ENCODE results near the gene AFMID. TPM values are rescaled to one million over a fixed set of nuclear protein-coding genes. Genes with fewer than 3 reads are reported as not detected.

AFMID gene
- polyA plus RNA-seq, 6 donors from 2014 or later, result 0.53 to 4.6 (median 2.1) TPM; not detected in 1

GRCh38 chr17:78225088-78225865 lies 38.1 kb downstream of the AFMID start:
- H3K27ac Mint-ChIP-seq, result no peak overlapping the region
- H3K4me3 Mint-ChIP-seq, result no peak overlapping the region
- ATAC-seq (ENCODE audit: low read depth in 2 of 2) (no peak), DNase-seq (no peak)
- no peaks in the 10 kb centered on the region for H3K36me3 Mint-ChIP-seq
- no peaks in the 10 kb centered on the region for H3K9me3 Mint-ChIP-seq
- H3K27me3 Mint-ChIP-seq, result peaks cover 8 to 37% (median 15%) of the 10 kb centered on the region in 3 donors
- H3K4me1 Mint-ChIP-seq, result peaks cover 0 to 5% (median 0%) of the 10 kb centered on the region in 3 donors

DNA sequence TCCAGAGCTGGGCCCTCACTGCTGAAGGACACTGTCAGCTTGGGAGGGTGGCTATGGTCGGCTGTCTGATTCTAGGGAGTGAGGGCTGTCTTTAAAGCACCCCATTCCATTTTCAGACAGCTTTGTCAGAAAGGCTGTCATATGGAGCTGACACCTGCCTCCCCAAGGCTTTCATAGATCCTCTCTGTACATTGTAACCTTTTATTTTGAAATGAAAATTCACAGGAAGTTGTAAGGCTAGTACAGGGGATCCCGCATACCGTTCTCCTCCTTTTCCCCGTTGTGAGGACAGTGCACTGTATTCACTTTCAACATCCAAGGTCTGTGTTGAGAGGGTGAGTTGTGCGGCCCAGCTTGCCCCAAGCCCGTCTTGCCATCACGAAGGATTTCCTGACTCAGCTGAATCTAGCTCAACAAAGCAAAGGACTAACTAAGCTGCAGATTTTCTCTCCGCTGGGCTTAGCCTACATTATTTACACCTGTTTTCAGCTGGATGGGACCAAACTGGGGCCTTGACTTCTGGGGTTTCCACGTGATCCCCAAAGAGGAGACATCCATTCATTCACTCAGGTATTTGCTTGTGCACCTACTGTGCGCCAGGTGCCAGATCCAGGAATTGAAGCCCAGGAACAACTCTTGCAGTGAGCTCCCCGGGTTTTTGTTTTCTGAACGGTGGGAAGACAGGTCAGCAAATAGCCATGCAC lies 39.0 kb downstream of the AFMID start:
- Mint-ChIP-seq H3K27ac (no peak overlapping the region), H3K4me1 (peaks cover 0 to 10% (median 1%) of the 10 kb centered on the region in 3 donors), H3K27me3 (peaks cover 16 to 46% (median 22%) of the 10 kb centered on the region in 3 donors)

GRCh38 chr17:78226759-78227454 lies 39.7 kb downstream of the AFMID start:
- H3K27ac Mint-ChIP-seq, result no peak overlapping the region
- H3K9me3 Mint-ChIP-seq, result no peaks in the 10 kb centered on the region
- peaks cover 0 to 10% (median 7%) of the 10 kb centered on the region in 3 donors for H3K4me1 Mint-ChIP-seq
- no peaks in the 10 kb centered on the region for H3K36me3 Mint-ChIP-seq
- H3K27me3 Mint-ChIP-seq, result peaks cover 21 to 52% (median 22%) of the 10 kb centered on the region in 3 donors
- no peak overlapping the region for H3K4me3 Mint-ChIP-seq
- ATAC-seq (ENCODE audit: low read depth in 2 of 2), result no peak
- no peak for DNase-seq

More for the DNA sequence above, 39.0 kb downstream of the AFMID start:
- no peak overlapping the region for H3K4me3 Mint-ChIP-seq
- no peak for DNase-seq
- ATAC-seq (ENCODE audit: low read depth in 2 of 2), result no peak
- no peaks in the 10 kb centered on the region for H3K36me3 Mint-ChIP-seq
- no peaks in the 10 kb centered on the region for H3K9me3 Mint-ChIP-seq

GRCh38 chr17:78227455-78227916 lies 40.3 kb downstream of the AFMID start:
- H3K36me3 Mint-ChIP-seq, result no peaks in the 10 kb centered on the region
- no peaks in the 10 kb centered on the region for H3K9me3 Mint-ChIP-seq
- no peak overlapping the region for H3K4me3 Mint-ChIP-seq
- peak overlapping the region in 1 of 6 donors; percentile 65 for H3K27ac Mint-ChIP-seq
- ATAC-seq (ENCODE audit: low read depth in 2 of 2) (no peak), DNase-seq (no peak)
- peaks cover 22 to 58% (median 27%) of the 10 kb centered on the region in 3 donors for H3K27me3 Mint-ChIP-seq
- H3K4me1 Mint-ChIP-seq, result peaks cover 4 to 13% (median 13%) of the 10 kb centered on the region in 3 donors

DNA sequence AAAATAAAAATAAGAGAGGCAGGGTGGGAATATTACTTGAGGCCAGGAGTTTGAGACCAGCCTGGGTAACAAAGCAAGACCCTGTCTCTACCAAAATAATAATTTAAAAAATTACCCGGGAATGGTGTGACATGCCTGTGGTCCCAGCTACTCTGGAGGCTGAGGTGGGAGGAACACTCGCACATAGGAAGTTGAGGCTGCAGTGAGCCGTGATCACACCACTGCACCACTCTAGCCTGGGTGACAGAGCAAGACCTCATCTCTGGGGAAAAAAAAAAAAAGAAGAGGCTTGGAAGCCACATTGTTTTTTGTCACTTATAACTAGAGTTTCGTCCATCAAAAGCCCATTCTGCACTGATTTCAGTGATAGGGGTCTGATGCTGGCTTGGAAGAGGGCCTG lies 41.0 kb downstream of the AFMID start:
- H3K4me3 Mint-ChIP-seq, result no peak overlapping the region
- H3K27me3 Mint-ChIP-seq, result peaks cover 29 to 65% (median 34%) of the 10 kb centered on the region in 3 donors
- no peaks in the 10 kb centered on the region for H3K9me3 Mint-ChIP-seq
- H3K4me1 Mint-ChIP-seq, result peaks cover 4 to 18% (median 16%) of the 10 kb centered on the region in 3 donors
- H3K27ac Mint-ChIP-seq, result no peak overlapping the region
- no peak for DNase-seq
- no peaks in the 10 kb centered on the region for H3K36me3 Mint-ChIP-seq
- no peak for ATAC-seq (ENCODE audit: low read depth in 2 of 2)

- Mint-ChIP-seq H3K4me3 (peak overlapping the region in 3 of 8 donors; percentile 32 to 56 (median 45)), H3K27me3 (peaks cover 29 to 80% (median 41%) of the 10 kb centered on the region in 3 donors), H3K4me1 (peaks cover 4 to 18% (median 16%) of the 10 kb centered on the region in 3 donors), H3K9me3 (no peaks in the 10 kb centered on the region), H3K27ac (no peak overlapping the region), H3K36me3 (no peaks in the 10 kb centered on the region)
- DNase-seq, result no peak
- peak in 1 of 2 donors; percentile 34 for ATAC-seq (ENCODE audit: low read depth in 2 of 2)
Observed at GRCh38 chr17:78230252-78230962, 43.2 kb downstream of the AFMID start.

GRCh38 chr17:78230996-78231935 lies 44.1 kb downstream of the AFMID start, which contains the start of gene TMEM235:
Gene TMEM235, plus strand, starts transcription at chr17:78231631. Its CDS starts 393 bp downstream, at chr17:78232024.
- H3K27ac Mint-ChIP-seq, result no peak within 1 kb of the TSS
- DNase-seq, result no peak

DNA sequence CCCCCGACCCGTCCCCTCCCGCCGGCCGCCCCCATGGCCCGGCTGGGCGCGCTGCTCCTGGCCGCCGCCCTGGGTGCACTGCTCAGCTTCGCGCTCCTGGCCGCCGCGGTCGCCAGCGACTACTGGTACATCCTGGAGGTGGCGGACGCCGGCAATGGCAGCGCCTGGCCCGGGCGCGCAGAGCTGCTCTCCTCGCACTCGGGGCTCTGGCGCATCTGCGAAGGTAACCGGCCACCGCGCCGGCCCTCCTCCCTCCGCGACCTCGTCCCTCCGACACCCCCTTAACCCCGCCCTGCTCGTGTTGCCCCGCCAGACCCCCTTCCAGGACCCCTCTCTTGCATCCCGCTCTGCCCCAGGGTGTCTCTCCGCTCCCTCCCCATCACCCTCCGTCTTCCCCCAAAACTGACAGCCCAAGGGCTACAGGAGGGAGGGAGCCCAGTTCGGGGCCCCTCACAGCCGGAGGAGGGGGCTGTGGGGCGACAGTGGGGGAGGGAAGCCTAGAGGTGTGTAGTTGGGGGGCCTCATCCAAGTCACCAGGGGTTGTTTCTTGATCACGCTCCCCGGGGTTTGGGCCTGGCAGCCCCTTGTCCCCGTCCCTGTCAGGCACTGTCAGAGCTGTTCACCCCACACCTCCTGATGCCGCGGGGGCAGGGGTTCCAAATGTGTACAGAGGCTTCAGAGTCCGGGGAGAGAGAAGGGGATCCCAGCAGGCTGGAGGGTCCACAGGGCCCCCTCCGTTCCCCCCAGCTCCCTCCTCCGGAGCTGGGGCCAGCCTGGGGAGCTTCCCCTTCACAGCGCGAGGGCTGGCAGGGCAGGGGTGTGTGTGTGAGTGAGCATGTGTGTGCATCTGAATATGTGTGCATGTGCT lies 45.1 kb downstream of the AFMID start:
- DNase-seq (no peak), ATAC-seq (ENCODE audit: low read depth in 2 of 2) (peak; percentile 66 to 73)
- Mint-ChIP-seq H3K27me3 (peaks cover 22 to 71% (median 41%) of the 10 kb centered on the region in 3 donors), H3K4me3 (peak overlapping the region in 4 of 8 donors; percentile 17 to 81 (median 44)), H3K27ac (no peak overlapping the region), H3K4me1 (peaks cover 4 to 18% (median 11%) of the 10 kb centered on the region in 3 donors), H3K9me3 (no peaks in the 10 kb centered on the region), H3K36me3 (no peaks in the 10 kb centered on the region)

More at GRCh38 chr17:78230996-78231935, 44.1 kb downstream of the AFMID start, which contains the start of gene TMEM235:
- peak within 1 kb of the TSS in 6 of 8 donors; percentile 16 to 81 (median 38) for H3K4me3 Mint-ChIP-seq
- no peaks in the 10 kb centered on the region for H3K36me3 Mint-ChIP-seq
- no peaks in the 10 kb centered on the region for H3K9me3 Mint-ChIP-seq
- H3K4me1 Mint-ChIP-seq, result peaks cover 4 to 18% (median 15%) of the 10 kb centered on the region in 3 donors
- ATAC-seq (ENCODE audit: low read depth in 2 of 2), result peak in 1 of 2 donors; percentile 11
- H3K27me3 Mint-ChIP-seq, result peaks cover 29 to 80% (median 41%) of the 10 kb centered on the region in 3 donors

DNA sequence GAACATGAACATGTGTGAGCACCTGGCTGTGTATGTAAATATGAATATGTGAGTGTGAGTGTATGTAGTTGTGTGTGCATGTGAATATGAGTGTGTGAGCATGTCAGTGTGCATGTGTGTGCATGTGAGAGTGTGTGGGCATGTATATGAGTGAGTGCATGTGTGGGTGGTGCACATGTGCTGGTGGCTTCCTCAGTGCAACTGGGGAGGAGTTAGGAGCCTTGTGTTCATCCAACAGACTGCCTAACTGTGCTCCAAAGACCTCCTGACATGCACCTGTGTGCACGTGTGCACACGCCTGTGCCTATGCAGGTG lies 45.7 kb downstream of the AFMID start:
- H3K9me3 Mint-ChIP-seq, result no peaks in the 10 kb centered on the region
- H3K4me3 Mint-ChIP-seq, result peak overlapping the region in 3 of 8 donors; percentile 17 to 61 (median 59)
- DNase-seq (no peak), ATAC-seq (ENCODE audit: low read depth in 2 of 2) (no peak)
- H3K36me3 Mint-ChIP-seq, result no peaks in the 10 kb centered on the region
- H3K4me1 Mint-ChIP-seq, result peaks cover 4 to 18% (median 11%) of the 10 kb centered on the region in 3 donors
- peak overlapping the region in 1 of 6 donors; percentile 94 for H3K27ac Mint-ChIP-seq
- H3K27me3 Mint-ChIP-seq, result peaks cover 18 to 69% (median 35%) of the 10 kb centered on the region in 3 donors

- no peaks in the 10 kb centered on the region for H3K36me3 Mint-ChIP-seq
- no peak overlapping the region for H3K4me3 Mint-ChIP-seq
- peaks cover 10 to 18% (median 11%) of the 10 kb centered on the region in 3 donors for H3K4me1 Mint-ChIP-seq
- ATAC-seq (ENCODE audit: low read depth in 2 of 2), result no peak
- H3K9me3 Mint-ChIP-seq, result no peaks in the 10 kb centered on the region
- no peak for DNase-seq
- H3K27ac Mint-ChIP-seq, result no peak overlapping the region
- peaks cover 14 to 62% (median 34%) of the 10 kb centered on the region in 3 donors for H3K27me3 Mint-ChIP-seq
Observed at GRCh38 chr17:78233678-78234077, 46.5 kb downstream of the AFMID start.

- Mint-ChIP-seq H3K36me3 (no peaks in the 10 kb centered on the region), H3K27ac (no peak overlapping the region), H3K4me1 (peaks cover 13 to 24% (median 14%) of the 10 kb centered on the region in 3 donors), H3K4me3 (no peak overlapping the region), H3K27me3 (peaks cover 14 to 56% (median 34%) of the 10 kb centered on the region in 3 donors), H3K9me3 (no peaks in the 10 kb centered on the region)
- DNase-seq, result no peak
- ATAC-seq (ENCODE audit: low read depth in 2 of 2), result no peak
Observed at GRCh38 chr17:78234261-78234865, 47.2 kb downstream of the AFMID start.
